B cell (primary cell): ENCODE measurements around the gene DOCK4. TPM values are rescaled to one million over a fixed set of nuclear protein-coding genes. Genes with fewer than 3 reads are reported as not detected.

Source experiments
- ATAC-seq: fragments of 200-7000 bp; cut with Tn5 transposase; one replicate; pipeline ENCODE4 v1.10.0; 2021; ENCODE audit warnings: low read depth, mild to moderate bottlenecking, moderate number of reproducible peaks, moderate library complexity
- CTCF ChIA-PET: fragments of 350-600 bp; sonication (Branson Sonifier 250); formaldehyde crosslinking; loops from one replicate; lab custom pipeline; 2021; ENCODE audit warnings: antibody characterized with exemption, inconsistent platforms; lab: Charles Lee
- POLR2A ChIA-PET: fragments of 350-600 bp; sonication (Branson Sonifier 250); formaldehyde crosslinking; loops from one replicate; lab custom pipeline; 2021; ENCODE audit warnings: antibody characterized with exemption; lab: Charles Lee
- DNase-seq: peaks from one replicate; pipeline ENCODE4 v3.0.0; 2013
- H2AFZ ChIP-seq: 2 replicates; pipeline ENCODE4 v1.6.1; 2012; ENCODE audit warnings: mild to moderate bottlenecking, low read depth, low read length; ENCODE audit not compliant: insufficient read depth, poor library complexity, severe bottlenecking
- H3K27ac ChIP-seq, 2 donors: 1 replicate in 1 of 2; 2 replicates in 1 of 2; pipeline ENCODE4 v1.5.1; 2012 to 2013; ENCODE audit warnings: low read length in 2 of 2, mild to moderate bottlenecking in 2 of 2, moderate library complexity in 1 of 2
- H3K27me3 ChIP-seq, 4 experiments: fragments of 200-600 bp in 1 of 4; sonication (generic) in 1 of 4; replicated peaks in 1 of 4; 1 replicate in 2 of 4; 2 replicates in 2 of 4; pipeline versions ENCODE4 v1.6.1 to v1.7.0; 2013 to 2016; ENCODE audit warnings: low read length in 3 of 4, mild to moderate bottlenecking in 2 of 4, mixed read lengths in 1 of 4, moderate library complexity in 1 of 4; ENCODE audit not compliant: insufficient read depth in 4 of 4, control insufficient read depth in 3 of 4; ENCODE audit errors: control extremely low read depth in 1 of 4
- H3K36me3 ChIP-seq, 2 experiments: replicated peaks in 1 of 2; 1 replicate in 1 of 2; 2 replicates in 1 of 2; pipeline versions ENCODE4 v1.6.1 to v1.7.1; 2013; ENCODE audit warnings: low read length in 1 of 2; ENCODE audit not compliant: insufficient read depth in 2 of 2, control insufficient read depth in 1 of 2; ENCODE audit errors: control extremely low read depth in 1 of 2, extremely low read depth in 1 of 2
- H3K4me1 ChIP-seq, 2 donors: fragments of 200-600 bp in 1 of 2; sonication (generic) in 1 of 2; 1 replicate in 1 of 2; 2 replicates in 1 of 2; pipeline versions ENCODE4 v1.5.1 to v1.6.1; 2013 to 2017; ENCODE audit warnings: low read length in 2 of 2; ENCODE audit not compliant: control insufficient read depth in 2 of 2, insufficient read depth in 2 of 2
- H3K4me2 ChIP-seq: replicated peaks from 2 replicates; pipeline ENCODE3; 2012; ENCODE audit warnings: mild to moderate bottlenecking, low read depth, low read length; ENCODE audit not compliant: poor library complexity, severe bottlenecking
- H3K4me3 ChIP-seq, 5 experiments: fragments of 200-600 bp in 1 of 5; sonication (generic) in 1 of 5; 1 replicate in 3 of 5; 2 replicates in 2 of 5; pipeline versions ENCODE4 v1.5.1 to v1.7.0; 2011 to 2016; ENCODE audit warnings: low read length in 4 of 5, mild to moderate bottlenecking in 4 of 5, low read depth in 2 of 5, control low read depth in 1 of 5, moderate library complexity in 1 of 5; ENCODE audit not compliant: insufficient read depth in 1 of 5; ENCODE audit errors: control extremely low read depth in 1 of 5, extremely low read depth in 1 of 5
- H3K79me2 ChIP-seq: fragments of 200-600 bp; sonication (generic); one replicate; pipeline ENCODE4 v1.6.0; 2016; ENCODE audit warnings: low read length; ENCODE audit not compliant: control insufficient read depth, insufficient read depth
- H3K9ac ChIP-seq: fragments of 200-600 bp; sonication (generic); 2 replicates; pipeline ENCODE4 v1.6.1; 2017; ENCODE audit warnings: mild to moderate bottlenecking, low read length, moderate library complexity
- H3K9me3 ChIP-seq, 3 donors: one replicate each; pipeline versions ENCODE4 v1.6.1 to v1.7.1; 2013; ENCODE audit warnings: low read length in 2 of 3; ENCODE audit not compliant: control insufficient read depth in 2 of 3, insufficient read depth in 1 of 3; ENCODE audit errors: control extremely low read depth in 1 of 3
- H4K20me1 ChIP-seq: 2 replicates; pipeline ENCODE4 v1.6.0; 2012; ENCODE audit warnings: mild to moderate bottlenecking, low read length; ENCODE audit not compliant: insufficient read depth, control insufficient read depth, poor library complexity, severe bottlenecking
- H3K27ac Mint-ChIP-seq: one replicate; pipeline ENCODE4 v1.8.0; 2021; ENCODE audit warnings: mixed read lengths
- H3K27me3 Mint-ChIP-seq: one replicate; pipeline ENCODE4 v1.8.0; 2021; ENCODE audit warnings: mixed read lengths
- H3K4me1 Mint-ChIP-seq: one replicate; pipeline ENCODE4 v1.8.0; 2021; ENCODE audit warnings: mixed read lengths
- H3K4me3 Mint-ChIP-seq: one replicate; pipeline ENCODE4 v1.8.0; 2021; ENCODE audit warnings: mixed read lengths
- H3K9me3 Mint-ChIP-seq: one replicate; pipeline ENCODE4 v1.8.0; 2022; ENCODE audit warnings: mixed read lengths; ENCODE audit not compliant: insufficient read depth
- EZH2 ChIP-seq: IDR thresholded peaks from 2 replicates; pipeline ENCODE4 v1.6.1; 2012; ENCODE audit warnings: borderline replicate concordance, low read depth, mild to moderate bottlenecking, moderate library complexity, low read length; ENCODE audit not compliant: insufficient read depth, poor library complexity, severe bottlenecking
- WGBS: methylation state at CpG from one replicate; pipeline ENCODE4 v1.1.5; 2013; ENCODE audit warnings: missing lambda C conversion rate; ENCODE audit not compliant: insufficient coverage; 5-methylcytosine and 5-hydroxymethylcytosine counted together
- intact Hi-C: fragments of 100-400 bp; cut with micrococcal nuclease; formaldehyde crosslinking; loops from one replicate; pipeline ENCODE4 v1.10.0; 2022
- polyA plus RNA-seq: library from polyadenylated mRNA; depleted of rRNA; stranded (reverse); fragments of >200 nt; gene quantifications from 2 replicates; pipeline ENCODE4 v1.2.3, GENCODE V29; 2012
- total RNA-seq, 2 donors: library from RNA; stranded (reverse); fragments of 120-200 nt in 1 of 2; gene quantifications; 1 replicate in 1 of 2; 2 replicates in 1 of 2; pipeline versions ENCODE4 v1.2.3 to v1.2.4, GENCODE V29; 2013 to 2022
- TF ChIP-seq, protein P1 (sequence below): fragments of 200-600 bp; IDR thresholded peaks from one replicate; pipeline ENCODE4 v1.8.0; 2022; ENCODE audit warnings: antibody characterized with exemption, mild to moderate bottlenecking

Gene DOCK4
- total and polyA plus RNA-seq, 2 donors (not counting 1 experiment from before 2014, with no cell fraction given) = 0.03 to 4.1 TPM

- Histone ChIP-seq H3K4me2 (no peak overlapping the region), H3K27me3 (no peaks in the 10 kb centered on the region), H2AFZ (no peak overlapping the region), H3K4me3 (no peak overlapping the region), H3K36me3 (no peaks in the 10 kb centered on the region), H3K9me3 (peaks cover 0 to 17% (median 0%) of the 10 kb centered on the region in 3 donors), H3K27ac (no peak overlapping the region), H4K20me1 (no peaks in the 10 kb centered on the region), H3K9ac (no peak overlapping the region), H3K4me1 (no peaks in the 10 kb centered on the region), H3K79me2 (no peaks in the 10 kb centered on the region)
- H3K9me3 Mint-ChIP-seq = peaks cover 15% of the 10 kb centered on the region
- intact Hi-C loops = no loop called here
- H3K27me3 Mint-ChIP-seq = peaks cover 7% of the 10 kb centered on the region
- H3K4me3 Mint-ChIP-seq = no peak overlapping the region
- ChIA-PET CTCF (no interaction called here), POLR2A (no interaction called here)
- no CpG with 5 or more reads among the region's 1 CpG for WGBS
- ATAC-seq (no peak), DNase-seq (no peak)
- no peak for TF ChIP-seq EZH2
- TF ChIP-seq, protein P1, sequence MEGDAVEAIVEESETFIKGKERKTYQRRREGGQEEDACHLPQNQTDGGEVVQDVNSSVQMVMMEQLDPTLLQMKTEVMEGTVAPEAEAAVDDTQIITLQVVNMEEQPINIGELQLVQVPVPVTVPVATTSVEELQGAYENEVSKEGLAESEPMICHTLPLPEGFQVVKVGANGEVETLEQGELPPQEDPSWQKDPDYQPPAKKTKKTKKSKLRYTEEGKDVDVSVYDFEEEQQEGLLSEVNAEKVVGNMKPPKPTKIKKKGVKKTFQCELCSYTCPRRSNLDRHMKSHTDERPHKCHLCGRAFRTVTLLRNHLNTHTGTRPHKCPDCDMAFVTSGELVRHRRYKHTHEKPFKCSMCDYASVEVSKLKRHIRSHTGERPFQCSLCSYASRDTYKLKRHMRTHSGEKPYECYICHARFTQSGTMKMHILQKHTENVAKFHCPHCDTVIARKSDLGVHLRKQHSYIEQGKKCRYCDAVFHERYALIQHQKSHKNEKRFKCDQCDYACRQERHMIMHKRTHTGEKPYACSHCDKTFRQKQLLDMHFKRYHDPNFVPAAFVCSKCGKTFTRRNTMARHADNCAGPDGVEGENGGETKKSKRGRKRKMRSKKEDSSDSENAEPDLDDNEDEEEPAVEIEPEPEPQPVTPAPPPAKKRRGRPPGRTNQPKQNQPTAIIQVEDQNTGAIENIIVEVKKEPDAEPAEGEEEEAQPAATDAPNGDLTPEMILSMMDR = no peak
- H3K27ac Mint-ChIP-seq = no peak overlapping the region
- H3K4me1 Mint-ChIP-seq = no peaks in the 10 kb centered on the region
Observed at GRCh38 chr7:111789048-111789320, 417.2 kb downstream of the DOCK4 start.

DNA sequence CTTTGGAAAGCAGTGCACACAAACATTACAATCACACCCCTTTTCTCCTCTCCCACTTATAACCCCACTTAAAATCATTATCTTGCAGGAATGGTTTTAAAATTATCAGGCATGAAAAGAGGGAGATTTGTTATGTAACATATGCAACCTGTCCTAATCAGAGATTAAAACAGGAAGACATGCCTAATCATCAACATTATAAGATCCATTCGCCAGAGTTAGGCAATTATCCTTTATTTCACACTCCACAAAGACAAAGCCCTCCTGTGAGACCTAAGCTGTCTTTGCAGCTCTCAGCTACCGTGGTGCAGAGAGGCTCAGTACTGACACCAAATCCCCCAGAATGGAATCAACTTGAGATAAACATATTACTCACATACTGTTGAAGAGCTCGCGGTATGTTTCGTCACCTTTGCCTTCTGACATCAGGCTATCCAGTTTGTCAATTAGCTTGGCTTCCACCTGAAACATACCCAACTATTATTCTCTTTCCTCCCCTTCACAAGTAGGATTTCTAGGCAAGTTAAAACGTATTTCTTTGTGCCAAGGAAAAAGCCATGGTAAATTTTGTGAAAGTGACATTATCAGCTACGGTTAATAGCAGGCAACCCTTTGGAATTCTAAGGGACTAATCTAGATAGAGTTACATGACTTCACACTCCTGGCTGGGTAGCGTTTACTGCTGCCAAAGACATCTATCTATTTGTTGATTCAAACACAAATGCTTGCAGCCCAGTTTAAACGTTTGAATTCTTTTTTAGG is 417.7 kb downstream of the DOCK4 start:
- Histone ChIP-seq H2AFZ (no peak overlapping the region), H3K9ac (no peak overlapping the region), H3K4me1 (no peaks in the 10 kb centered on the region), H4K20me1 (no peaks in the 10 kb centered on the region), H3K9me3 (peaks cover 0 to 12% (median 0%) of the 10 kb centered on the region in 3 donors), H3K36me3 (no peaks in the 10 kb centered on the region), H3K27me3 (no peaks in the 10 kb centered on the region), H3K27ac (no peak overlapping the region), H3K4me3 (no peak overlapping the region), H3K4me2 (no peak overlapping the region), H3K79me2 (no peaks in the 10 kb centered on the region)
- Mint-ChIP-seq H3K9me3 (peaks cover 12% of the 10 kb centered on the region), H3K4me1 (no peaks in the 10 kb centered on the region), H3K27me3 (peaks cover 7% of the 10 kb centered on the region), H3K27ac (no peak overlapping the region), H3K4me3 (no peak overlapping the region)
- DNase-seq = no peak
- intact Hi-C loops = no loop called here
- no peak for TF ChIP-seq EZH2
- TF ChIP-seq, protein P1 = no peak
- WGBS = 93% methylated on average over 3 of the region's 9 CpGs
- POLR2A ChIA-PET = no interaction called here
- CTCF ChIA-PET = no interaction called here
- no peak for ATAC-seq
